ENCODE results near the gene EIF4A3.
"Not testable (repeated sequence)": the region's sequence is repeated elsewhere in the genome, so short reads cannot be mapped to it uniquely, and the experiment has no call there.

The EIF4A3 gene

DNA sequence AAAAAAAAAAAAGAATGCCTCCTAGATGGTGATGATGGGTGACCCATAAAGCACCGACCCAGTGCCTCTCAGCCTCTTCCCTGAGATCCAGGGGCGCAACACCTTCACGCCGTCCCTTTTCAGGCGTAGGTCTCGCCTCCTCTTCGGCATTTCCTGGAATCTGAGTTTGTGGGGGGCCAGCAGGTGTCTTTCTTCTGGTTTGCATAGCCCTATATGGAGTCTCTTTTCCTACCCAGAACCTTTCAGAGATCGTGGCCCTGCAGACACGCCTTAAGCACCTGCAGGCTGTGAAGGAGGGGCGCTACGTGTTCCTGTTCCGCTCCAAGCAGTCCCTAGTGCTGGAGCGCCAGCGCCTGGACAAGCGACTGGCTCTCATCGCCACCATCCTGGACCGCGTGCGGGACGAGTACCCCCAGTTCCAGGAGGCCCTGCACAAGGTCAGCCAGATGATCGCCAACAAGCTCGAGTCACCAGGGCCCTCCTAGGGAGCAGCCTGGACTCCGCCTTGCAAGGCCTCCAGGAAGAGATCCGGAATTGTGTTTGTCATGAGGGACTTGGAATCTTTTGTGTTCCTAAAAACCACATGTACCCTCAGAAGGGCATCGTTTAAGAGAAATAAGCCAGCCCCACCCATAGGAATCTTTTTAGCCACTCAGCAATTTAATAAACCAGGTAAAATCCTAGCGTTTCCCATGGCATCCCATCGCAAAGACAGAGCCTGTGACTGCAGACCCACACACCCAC, 47.5 kb downstream of the EIF4A3 start:
- no peak for DNase-seq

DNA sequence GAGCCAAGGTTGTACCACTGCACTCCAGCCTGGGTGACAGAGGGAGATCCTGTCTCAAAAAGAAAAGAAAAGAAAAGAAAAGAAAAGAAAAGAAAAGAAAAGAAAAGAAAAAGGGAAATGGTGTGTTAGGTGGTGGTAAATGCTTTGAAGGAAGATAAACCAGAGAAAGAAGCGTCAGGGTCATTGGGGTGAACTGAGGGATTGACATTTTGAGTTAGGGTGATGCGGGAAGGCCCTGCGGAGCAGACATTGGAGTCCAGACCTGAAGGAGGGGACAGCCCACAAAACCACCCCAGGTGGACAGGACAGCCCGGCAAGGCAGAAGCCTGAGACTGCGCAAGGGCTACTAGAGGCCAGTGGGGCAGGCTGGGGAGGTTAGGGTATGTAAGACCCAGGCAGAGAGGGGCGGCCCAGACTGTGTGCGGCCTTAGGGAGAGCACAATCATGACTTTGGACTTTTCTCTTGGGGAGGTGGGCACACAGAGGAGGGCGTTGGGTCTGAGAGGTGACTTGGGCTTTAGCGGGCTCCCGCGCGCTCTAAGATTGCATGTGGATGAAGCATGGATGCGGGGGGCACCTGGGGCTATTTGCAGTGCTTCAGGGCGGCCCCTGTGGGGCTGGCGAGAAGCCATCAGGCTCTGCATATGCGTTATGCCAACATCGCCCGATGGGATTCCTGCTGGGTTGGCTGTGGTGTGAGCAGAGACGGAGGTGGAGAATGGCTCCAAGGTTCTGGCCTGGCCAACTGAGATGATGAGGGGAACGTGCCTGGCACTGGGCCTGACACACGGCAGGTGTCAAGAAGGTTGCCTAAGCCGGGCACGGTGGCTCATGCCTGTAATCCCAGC, 48.9 kb downstream of the EIF4A3 start:
- DNase-seq = no peak

DNA sequence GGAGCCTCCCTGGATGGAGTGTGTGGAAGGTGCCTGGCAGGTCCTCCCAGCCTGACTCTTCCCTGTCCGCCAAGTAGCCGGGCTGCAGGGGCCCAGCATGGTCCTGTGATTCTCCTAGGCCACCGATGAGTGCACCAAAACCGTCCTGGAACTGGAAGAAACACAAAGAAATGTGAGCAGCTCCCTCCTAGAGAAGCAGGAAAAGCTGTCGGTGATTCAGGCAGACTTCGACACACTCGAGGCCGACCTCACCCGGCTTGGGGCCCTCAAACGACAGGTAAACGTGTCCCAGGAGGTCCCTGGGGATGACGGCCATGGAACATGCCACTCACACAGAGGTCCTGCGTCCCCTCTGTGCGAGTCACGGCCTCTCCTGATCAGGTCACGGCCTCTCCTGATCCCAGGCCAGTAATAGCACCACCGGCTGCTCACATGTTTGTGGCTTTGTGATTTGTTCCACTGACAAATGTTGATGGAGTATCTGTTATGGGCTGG, 49.8 kb downstream of the EIF4A3 start:
- no peak for DNase-seq

DNA sequence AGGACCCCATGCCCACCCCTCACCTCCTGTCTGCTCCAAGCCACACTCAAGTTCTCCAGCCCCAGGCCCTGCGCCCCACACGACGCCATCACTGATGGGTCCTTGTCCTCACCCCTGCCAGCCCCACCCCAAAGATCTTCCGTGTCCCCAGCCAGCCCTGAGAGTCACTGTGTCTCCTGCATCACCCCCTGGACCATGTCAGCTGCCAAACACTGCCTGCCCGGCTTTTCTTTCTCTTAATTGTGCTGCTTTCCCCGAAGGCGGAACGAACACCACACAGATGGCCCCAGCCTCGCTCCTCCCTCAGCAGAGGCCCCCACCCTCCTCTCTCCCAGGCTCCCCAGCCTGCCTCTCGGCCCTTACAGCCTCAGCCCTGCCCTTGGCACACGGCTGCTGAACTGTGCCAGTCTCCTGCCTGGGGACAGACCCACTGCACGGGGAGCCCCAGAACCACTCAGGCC, 50.3 kb downstream of the EIF4A3 start:
- DNase-seq = no peak

DNA sequence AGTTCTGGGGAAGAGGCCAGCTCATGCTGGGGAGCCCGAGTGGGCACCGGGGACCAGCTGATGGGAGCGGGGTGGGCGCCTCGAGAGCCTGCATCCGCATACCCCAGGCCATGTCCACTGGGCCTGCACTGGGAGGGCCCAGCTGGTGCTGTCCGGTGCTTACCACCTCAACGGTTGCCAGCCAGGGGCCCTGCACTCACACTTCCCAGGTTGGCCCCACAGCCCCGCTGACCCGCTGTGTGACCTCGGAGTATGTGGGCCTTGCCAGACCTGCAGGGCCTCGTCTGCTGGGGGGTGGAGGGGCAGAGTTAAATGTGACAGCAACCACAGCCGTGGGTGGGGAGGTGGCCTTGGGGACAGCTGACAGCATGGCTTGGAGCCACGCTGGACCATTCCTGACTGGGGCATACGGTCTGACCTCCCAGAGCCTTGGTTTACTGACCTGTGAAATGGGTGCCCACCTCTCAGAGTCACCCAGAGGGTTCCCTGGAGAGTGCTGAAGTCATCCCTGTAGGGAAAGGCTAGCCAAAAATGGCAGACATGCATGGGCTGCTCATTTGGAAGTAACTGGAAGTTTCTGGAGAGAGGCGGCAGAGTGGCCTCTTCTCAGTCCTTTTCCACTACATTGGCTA, 51.0 kb downstream of the EIF4A3 start:
- no peak for DNase-seq

DNA sequence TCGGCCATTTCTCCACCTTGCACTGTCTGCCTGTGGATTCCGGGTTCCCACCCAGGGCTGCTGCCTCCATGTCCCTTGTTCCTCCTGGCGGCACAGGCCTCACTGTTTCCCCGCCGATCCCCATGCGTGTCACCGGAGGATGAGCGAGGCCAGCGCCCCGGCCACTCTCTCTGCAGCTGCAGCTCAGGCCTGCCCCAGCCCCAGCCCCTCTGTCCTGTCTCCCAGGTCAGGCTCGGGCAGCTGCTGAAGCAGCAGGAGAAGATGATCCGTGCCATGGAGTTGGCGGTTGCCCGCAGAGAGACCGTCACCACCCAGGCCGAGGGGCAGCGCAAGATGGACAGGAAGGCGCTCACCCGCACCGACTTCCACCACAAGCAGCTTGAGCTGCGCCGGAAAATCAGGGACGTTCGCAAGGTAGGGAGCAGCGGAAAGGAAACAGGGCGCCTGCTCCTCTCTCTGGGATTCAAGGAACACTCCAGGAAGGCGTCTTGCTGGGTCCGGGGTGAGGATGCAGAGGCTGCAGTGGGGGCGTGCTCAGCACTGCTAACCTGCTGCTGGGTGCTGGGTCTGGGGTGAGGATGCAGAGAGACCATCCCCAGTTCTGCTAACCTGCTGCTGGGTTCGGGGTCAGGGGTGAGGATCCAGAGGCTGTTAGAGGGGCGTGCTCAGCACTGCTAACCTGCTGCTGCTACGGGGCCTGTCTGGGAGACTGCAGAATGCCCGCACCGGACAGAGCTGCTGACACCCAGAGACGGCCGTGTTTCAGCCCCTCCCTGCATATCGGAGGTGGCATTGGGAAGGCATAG, 51.7 kb downstream of the EIF4A3 start:
- DNase-seq = no peak

DNA sequence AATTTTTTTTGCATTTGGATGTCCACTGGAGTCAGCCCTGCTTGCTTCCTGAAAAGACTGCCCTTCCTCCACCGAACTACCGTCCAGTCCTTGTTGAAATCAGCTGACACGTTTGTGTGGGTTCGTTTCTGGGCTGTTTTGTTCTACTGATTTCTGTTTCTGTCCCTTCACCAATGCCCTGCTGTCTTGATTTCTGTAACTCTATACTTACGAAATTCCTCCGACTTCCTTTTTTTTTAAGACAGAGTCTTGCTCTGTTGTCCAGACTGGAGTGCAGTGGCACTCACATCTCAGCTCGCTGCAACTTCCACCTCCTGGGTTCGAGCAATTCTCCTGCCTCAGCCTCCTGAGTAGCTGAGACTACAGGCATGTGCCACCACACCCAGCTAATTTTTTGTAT, 54.0 kb downstream of the EIF4A3 start:
- DNase-seq = no peak

DNA sequence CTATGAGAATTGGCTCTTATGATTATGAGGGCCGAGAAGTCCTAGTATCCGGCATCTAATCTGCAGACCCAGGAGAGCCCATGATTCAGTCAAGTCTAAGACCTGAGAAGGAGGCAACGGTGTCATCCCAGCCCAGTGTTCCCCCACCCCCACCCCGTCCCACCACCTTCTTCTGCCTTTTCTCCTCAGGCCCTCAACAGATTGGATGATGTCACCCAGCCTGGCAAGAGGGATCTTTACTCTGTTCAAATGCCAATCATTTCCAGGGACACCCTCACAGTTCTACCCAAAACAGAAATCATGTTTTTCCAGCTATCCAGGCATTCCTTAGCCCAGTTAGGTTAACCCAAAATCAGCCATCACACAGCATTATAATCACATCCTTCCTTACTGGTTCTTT, 55.6 kb downstream of the EIF4A3 start:
- DNase-seq = no peak

DNA sequence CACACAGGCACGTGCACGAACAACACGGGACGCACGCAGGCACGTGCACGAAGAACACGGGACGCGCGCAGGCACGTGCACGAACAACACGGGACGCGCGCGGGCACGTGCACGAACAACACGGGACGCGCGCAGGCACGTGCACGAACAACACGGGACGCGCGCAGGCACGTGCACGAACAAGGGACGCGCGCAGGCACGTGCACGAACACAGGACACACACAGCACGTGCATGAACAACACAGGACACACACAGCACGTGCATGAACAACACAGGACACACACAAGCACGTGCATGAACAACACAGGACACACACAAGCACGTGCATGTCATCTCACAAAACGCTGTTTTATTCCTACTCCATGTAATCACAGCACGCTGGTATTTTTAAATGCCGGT, 56.8 kb downstream of the EIF4A3 start:
- DNase-seq = not testable (repeated sequence)

DNA sequence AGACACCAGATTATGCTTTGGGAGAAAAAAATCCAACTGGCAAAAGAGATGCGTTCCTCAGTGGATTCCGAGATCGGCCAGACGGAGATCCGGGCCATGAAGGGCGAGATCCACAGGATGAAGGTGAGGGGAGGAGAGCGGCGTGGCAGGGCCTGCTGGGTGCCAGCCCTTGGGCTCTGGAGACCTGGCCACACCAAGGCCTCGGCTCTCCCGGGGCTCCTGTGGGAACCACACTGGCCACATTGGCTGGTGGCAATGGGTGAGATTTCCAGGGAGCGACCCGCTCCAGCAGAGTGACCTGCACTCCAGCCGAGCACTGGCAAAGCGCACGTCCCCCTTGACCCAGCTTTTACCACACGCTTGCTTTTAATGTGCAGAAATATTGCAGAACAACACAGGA, 57.2 kb downstream of the EIF4A3 start:
- no peak for DNase-seq

DNA sequence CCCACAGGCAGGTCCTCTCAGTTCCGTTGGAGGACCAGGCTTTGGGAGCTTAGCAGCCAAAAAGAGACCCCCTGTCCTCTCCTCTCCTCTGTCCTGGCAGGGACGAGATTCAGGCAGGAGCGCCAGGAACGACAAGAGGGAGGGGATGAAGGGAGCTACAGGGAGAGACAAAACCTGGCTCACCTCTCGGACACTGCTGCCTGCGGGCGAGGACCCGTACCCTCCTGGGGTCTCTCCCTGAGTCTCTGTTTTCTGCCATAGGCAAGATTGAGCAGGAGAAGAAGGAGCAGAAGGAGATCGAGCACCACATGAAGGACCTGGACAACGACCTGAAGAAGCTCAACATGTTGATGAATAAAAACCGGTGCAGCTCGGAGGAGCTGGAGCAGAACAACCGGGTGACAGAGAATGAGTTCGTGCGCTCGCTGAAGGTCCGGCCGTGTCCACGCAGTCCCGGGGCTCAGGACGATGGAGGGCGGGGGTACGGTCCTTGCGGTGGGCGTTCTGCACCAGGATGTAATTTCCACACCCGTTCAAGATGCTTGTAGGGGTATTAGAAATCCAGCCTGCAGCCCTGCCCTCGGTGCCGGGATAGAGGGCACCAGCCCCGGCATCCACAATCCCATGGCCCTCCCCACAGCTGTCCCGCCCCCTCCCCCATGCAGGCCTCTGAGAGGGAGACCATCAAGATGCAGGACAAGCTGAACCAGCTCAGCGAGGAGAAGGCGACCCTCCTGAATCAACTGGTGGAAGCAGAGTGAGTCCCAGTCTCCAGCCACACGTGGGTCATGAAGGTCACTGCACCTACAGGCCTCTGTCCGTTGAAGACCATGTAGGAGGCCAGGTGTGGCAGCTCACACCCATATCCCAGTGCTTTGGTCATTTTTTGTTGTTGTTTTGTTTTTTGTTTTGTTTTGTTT, 59.3 kb downstream of the EIF4A3 start:
- DNase-seq = no peak

DNA sequence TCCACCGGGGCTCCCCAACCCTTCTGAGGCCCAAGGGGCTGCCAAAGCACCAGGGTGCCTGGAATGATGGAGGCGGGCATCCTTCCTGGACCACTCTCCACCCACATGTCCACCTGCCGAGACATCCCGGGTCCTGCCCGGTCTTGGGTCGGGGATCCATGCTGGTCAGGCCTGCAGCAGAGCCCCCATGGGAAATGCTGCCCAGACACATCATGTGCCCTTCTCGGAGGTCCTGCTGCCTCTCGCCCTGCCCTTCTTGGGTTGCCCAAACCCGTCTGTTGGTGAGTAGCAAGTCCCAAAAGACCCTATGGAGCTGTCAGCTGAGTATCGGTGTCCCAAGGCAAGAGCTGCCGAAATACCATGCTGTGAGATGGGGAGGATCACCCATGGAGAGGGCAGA, 60.3 kb downstream of the EIF4A3 start:
- no peak for DNase-seq

DNA sequence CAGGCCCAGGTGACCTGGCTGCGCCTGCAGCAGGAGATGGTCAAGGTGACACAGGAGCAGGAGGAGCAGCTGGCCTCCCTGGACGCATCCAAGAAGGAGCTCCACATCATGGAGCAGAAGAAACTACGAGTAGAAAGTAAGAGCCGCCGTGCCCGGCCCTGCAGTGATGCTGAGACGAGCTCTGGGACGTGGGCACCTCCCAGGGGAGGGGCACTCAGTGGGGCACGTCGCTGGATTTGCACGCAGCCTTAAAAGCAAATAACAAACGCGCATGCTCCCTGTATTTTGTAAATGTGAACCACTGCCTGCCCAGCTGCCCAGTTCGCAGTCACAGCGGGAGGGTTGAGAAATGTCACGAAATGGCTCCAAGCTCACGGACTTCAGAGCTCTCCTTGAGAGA, 60.8 kb downstream of the EIF4A3 start:
- no peak for DNase-seq

DNA sequence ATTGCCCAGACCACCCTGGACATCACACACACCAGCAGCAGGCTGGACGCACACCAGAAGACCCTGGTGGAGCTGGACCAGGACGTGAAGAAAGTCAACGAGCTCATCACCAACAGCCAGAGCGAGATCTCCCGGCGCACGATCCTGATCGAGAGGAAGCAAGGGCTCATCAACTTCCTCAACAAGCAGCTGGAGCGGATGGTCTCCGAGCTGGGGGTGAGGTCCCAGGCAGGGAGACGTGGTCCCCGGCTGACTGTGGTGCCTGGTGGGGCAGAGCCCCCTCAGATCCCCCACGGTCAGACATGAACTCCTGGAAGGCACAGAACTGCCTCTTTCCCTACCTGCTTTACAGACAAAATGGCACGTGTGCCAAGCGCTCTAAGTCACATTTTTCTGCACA, 62.2 kb downstream of the EIF4A3 start:
- DNase-seq = no peak
